Cardiac fibroblast (primary cell): ENCODE results near the gene IMP3.

Experiments
- DNase-seq, 2 donors: peaks; one replicate each; pipeline versions ENCODE4 v3.0.0 to v3.0.0-alpha.2; 2010; ENCODE audit warnings: low read depth in 2 of 2
- H3K4me3 ChIP-seq, 2 donors: replicated peaks in 1 of 2; 1 replicate in 1 of 2; 2 replicates in 1 of 2; pipeline ENCODE4 v1.5.1; 2011; ENCODE audit warnings: low read depth in 2 of 2, low read length in 2 of 2, mild to moderate bottlenecking in 2 of 2, moderate library complexity in 1 of 2
- CTCF ChIP-seq: IDR thresholded peaks from one replicate; pipeline ENCODE4 v1.5.1; 2011; ENCODE audit warnings: low read depth, mild to moderate bottlenecking, low read length, inconsistent platforms

The IMP3 gene

DNA sequence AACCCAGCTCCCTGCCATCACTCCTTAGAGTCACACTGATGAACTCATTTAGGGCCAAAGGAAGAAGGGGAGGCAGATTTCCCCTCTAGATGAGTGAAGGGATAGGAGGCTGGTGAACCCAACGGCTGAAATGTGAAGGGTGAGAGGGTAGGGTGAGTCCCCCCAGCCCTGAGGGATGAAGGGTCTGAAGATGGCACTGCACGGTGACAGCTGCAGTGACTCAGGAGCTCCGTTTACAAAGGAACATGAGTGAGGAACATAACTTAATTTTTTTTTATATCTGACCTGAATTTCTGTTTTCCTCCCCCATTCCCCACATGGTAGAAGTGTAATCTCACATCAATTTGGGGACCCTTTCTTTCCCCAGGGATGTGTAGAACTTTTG lies 21.7 kb upstream of the IMP3 start:
- TF ChIP-seq CTCF: no peak
- no peak overlapping the region for H3K4me3 ChIP-seq
- DNase-seq: no peak

- DNase-seq: peak; percentile 91 to 97
- H3K4me3 ChIP-seq: no peak overlapping the region
- TF ChIP-seq CTCF: no peak
These were observed 21.2 kb upstream of the IMP3 start for GRCh38 chr15:75661100-75661755.

- no peak overlapping the region for H3K4me3 ChIP-seq
- DNase-seq: no peak
- no peak for TF ChIP-seq CTCF
These were observed 20.1 kb upstream of the IMP3 start for GRCh38 chr15:75659928-75660645.

DNA sequence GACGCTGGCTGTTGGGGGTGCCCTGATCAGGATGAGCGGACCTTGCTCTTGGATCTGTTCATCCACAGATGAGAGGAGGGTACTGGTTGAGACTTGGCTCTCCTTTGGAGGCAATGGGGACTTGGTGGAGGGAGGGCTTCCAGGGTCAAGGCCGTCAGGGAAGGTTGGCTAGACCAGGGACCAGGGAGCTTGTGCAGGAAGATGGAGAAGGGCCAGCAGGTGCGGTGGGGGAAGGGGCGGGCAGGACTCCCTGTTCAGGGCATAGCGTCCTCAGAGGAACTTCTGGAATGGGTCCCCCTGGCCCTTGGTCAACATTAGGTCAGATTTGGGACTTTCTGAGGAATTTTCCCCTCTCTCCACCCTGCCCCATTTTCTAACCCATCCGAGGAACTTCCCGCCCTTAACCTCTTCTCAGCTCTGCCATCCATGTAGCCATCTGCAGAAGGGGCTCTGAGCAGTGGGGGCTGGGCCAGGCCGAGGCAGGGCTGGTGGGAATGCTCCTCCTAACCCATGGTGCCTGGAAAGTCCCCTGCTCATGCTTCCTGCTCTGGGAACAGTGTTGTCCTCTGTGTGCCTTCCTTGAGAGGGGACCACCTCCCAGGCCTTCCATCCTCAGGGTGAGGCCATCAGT lies 19.2 kb upstream of the IMP3 start:
- no peak for TF ChIP-seq CTCF
- H3K4me3 ChIP-seq: no peak overlapping the region
- no peak for DNase-seq

GRCh38 chr15:75656813-75657212 lies 16.8 kb upstream of the IMP3 start:
- no peak for TF ChIP-seq CTCF
- no peak for DNase-seq
- no peak overlapping the region for H3K4me3 ChIP-seq

- no peak for TF ChIP-seq CTCF
- DNase-seq: no peak
- H3K4me3 ChIP-seq: no peak overlapping the region
These were observed 16.3 kb upstream of the IMP3 start for GRCh38 chr15:75656331-75656730.
